GM12874 (cell line): ENCODE results near the gene TMCC1.

Source experiments
- TF ChIP-seq, protein P1 (sequence below): IDR thresholded peaks from 2 replicates; pipeline ENCODE4 v1.5.1; 2011; ENCODE audit warnings: low read depth, mild to moderate bottlenecking, control low read depth, low read length, moderate library complexity; ENCODE audit not compliant: insufficient read depth

TMCC1 gene

DNA sequence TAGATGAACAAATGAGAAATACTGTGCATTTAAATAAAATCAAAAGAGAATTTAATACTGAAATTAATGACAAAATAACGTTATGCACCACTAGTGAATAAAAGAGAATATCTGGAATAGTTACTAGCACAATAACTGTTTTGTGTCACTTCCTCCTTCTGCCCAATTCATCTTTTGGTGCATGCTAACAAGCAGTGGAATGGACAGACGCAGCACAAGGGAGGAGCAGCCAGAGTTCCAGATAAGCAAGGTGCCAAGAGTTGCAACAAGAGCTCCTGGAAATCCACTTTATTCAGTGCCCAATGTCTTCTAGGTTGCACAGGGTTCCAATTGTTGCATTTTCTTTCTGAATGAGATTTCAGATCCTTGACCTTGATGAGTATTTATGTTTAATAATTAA, 220.5 kb downstream of the TMCC1 start:
- TF ChIP-seq, protein P1, sequence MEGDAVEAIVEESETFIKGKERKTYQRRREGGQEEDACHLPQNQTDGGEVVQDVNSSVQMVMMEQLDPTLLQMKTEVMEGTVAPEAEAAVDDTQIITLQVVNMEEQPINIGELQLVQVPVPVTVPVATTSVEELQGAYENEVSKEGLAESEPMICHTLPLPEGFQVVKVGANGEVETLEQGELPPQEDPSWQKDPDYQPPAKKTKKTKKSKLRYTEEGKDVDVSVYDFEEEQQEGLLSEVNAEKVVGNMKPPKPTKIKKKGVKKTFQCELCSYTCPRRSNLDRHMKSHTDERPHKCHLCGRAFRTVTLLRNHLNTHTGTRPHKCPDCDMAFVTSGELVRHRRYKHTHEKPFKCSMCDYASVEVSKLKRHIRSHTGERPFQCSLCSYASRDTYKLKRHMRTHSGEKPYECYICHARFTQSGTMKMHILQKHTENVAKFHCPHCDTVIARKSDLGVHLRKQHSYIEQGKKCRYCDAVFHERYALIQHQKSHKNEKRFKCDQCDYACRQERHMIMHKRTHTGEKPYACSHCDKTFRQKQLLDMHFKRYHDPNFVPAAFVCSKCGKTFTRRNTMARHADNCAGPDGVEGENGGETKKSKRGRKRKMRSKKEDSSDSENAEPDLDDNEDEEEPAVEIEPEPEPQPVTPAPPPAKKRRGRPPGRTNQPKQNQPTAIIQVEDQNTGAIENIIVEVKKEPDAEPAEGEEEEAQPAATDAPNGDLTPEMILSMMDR, result no peak

DNA sequence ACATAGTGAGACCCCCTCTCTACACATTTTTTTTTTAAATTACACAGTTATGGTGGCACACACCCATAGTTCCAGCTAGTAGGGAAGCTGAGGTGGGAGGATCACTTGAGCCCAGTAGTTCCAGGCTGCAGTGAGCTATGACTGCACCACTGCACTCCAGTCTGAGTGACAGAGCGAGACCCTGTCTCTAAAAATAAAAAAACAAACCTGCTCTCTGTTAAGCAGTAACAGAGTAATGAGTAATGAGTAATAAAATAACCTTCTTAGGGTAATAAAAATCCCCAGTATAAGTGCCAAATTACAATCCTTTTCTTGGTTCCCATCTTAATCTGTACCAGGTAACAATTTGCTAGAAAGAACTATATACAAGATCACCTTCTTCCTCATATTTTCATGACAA, 221.1 kb downstream of the TMCC1 start:
- TF ChIP-seq, protein P1, result no peak

DNA sequence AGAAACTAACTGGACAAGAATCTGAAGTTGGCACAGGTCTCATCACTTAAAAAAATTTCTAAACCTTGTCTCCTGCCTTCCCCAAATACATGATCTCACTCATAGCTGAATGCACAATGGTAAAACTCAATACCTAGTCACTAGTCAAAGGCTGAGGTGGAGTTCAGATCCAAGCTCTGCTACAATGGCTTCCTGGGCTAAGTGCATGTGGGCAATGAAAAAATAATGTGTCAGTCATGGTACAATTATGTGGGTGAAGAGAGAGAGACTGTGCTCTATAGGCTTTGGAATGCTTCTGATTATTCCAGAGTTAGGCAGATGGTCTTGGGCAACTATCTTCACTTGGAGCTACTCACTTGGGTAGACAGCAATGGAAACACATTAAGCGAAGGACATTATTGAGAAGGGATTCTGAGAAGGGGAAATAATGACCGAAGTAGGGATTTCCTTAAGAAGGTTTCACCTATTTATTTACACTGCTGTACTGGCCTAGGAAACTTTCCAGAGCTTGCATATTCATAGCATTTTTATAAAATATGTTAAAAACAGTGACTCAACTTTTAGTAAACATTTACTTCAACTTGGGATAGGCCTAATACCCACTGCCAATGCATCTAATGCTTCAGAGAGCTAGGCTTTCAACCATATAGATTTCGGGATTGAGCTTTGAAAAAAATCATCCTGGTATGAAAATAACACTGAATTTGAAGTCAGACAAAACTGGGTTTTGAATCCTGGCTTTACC, 228.3 kb downstream of the TMCC1 start:
- TF ChIP-seq, protein P1, result no peak

DNA sequence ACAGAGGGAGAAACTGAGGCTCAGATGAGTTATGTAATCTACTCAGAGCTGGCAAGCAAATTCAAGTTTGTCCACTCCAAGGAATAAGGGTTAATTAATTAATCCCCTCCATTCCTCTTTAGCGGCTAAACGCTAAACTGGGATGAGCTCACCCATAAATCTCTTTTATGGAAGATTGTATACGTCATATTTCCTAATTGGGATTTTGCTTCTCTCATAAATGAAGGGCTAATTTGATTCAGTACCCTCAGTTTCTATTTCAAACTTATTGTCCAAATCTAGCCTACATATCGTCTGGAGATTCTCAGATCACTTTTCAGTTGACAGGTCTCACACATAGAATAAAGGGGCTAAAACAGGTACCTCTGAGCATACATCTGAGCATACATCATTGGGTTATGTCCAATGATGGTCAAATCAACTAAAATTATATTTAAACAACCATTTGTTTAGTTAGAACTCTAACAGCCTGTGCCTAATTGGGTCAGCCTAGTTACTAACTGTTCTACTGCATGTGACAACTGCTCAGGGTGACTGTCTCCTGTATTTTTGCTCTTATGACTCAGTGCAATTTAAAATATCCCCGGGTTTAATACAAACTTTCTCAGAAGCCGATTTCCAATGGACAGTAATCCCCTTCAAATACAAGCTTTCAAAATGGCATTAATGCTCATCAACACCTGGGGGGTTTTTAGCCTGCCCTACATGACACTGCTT, 229.4 kb downstream of the TMCC1 start:
- TF ChIP-seq, protein P1, result no peak

DNA sequence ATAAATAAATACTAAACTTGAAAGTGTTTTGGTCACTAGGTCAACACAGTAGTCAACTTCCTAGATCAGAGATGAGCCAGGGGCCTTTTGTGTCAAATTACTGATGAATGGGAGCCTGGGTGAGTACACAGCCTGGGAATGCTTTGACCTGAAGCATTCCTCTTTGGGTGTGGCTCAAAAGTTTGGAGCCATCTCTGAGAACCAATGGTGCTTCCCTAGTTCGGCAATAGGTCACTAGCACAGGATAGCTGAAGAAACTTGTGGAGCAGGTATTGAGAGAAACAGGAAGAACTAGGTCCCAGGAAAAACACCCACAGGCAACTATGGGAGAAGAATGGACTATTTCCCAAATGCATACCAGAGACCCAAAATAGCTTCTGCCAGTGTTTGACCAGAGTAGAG, 230.5 kb downstream of the TMCC1 start:
- TF ChIP-seq, protein P1, result no peak

DNA sequence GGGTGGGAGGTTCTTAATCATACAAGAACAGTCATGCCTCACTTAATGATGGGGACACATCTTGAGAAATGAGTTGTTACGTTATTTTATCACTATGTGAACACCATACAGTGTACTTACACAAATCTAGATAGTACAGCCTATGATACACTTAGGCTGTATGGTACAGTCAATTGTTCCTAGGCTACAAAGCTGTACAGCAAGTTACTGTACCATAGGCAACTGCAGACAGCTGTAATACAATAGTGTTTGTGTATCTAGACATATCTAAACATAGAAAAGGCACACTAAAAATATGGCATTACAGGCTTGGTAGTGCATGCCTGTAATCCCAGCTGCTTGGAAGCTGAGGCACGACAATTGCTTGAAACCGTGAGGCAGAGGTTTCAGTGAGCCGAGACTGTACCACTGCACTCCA, 231.3 kb downstream of the TMCC1 start:
- TF ChIP-seq, protein P1, result no peak

DNA sequence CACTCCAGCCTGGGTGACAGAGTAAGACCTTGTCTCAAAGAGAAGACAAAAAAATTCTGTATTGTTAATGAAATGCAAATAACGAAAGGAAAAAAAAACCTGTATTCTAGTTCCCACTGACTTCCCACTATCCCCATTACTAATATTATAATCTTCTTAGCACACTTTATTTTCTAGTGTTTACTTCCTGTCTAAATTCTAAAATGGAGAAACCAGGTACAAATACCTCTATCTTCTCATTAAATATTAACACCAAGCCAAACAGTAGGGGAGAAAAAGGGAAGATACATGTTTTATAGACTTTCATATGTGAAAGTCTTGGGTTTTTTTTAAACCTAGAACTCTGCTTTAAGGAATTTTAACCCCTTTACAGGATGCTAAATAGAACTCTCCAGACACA, 231.7 kb downstream of the TMCC1 start:
- TF ChIP-seq, protein P1, result no peak
